Heart left ventricle (tissue), 16 donors: Measurements from ENCODE around the gene SKOR1. TPM values are rescaled to one million over a fixed set of nuclear protein-coding genes. Genes with fewer than 3 reads are reported as not detected.

Experiments used
- ATAC-seq, 4 donors: fragments of 200-7000 bp; cut with Tn5 transposase; one replicate each; pipeline ENCODE4 v1.9.1; 2020 to 2022; ENCODE audit warnings: moderate library complexity in 4 of 4, mild to moderate bottlenecking in 3 of 4, moderate number of reproducible peaks in 1 of 4
- DNase-seq, 5 donors: peaks; one replicate each; pipeline ENCODE4 v3.0.0-alpha.2; 2020
- H3K27ac ChIP-seq, 12 donors: fragments of 200-600 bp; sonication (generic) in 4 of 12; one replicate each; pipeline versions ENCODE4 v1.5.0 to v1.8.0; 2016 to 2022; ENCODE audit warnings: mild to moderate bottlenecking in 2 of 12
- H3K27me3 ChIP-seq, 9 donors: fragments of 200-600 bp; sonication (generic) in 2 of 9; one replicate each; pipeline versions ENCODE4 v1.5.1 to v1.8.0; 2016 to 2022; ENCODE audit warnings: mild to moderate bottlenecking in 3 of 9
- H3K36me3 ChIP-seq, 9 donors: fragments of 200-600 bp; sonication (generic) in 2 of 9; one replicate each; pipeline versions ENCODE4 v1.5.0 to v1.8.0; 2018 to 2022; ENCODE audit warnings: mild to moderate bottlenecking in 2 of 9
- H3K4me1 ChIP-seq, 12 donors: fragments of 200-600 bp; sonication (generic) in 4 of 12; one replicate each; pipeline versions ENCODE4 v1.5.0 to v1.8.0; 2016 to 2022; ENCODE audit warnings: mild to moderate bottlenecking in 3 of 12
- H3K4me3 ChIP-seq, 12 donors: fragments of 200-600 bp; sonication (generic) in 4 of 12; one replicate each; pipeline versions ENCODE4 v1.5.0 to v1.8.0; 2017 to 2022; ENCODE audit warnings: mild to moderate bottlenecking in 9 of 12, moderate library complexity in 4 of 12
- H3K9me3 ChIP-seq, 12 donors: fragments of 200-600 bp; sonication (generic) in 4 of 12; one replicate each; pipeline versions ENCODE4 v1.5.0 to v1.8.0; 2016 to 2022; ENCODE audit warnings: mild to moderate bottlenecking in 1 of 12
- POLR2A ChIP-seq, 2 donors: fragments of 450-650 bp; IDR thresholded peaks; one replicate each; pipeline ENCODE4 v1.6.1; 2017; ENCODE audit warnings: antibody characterized with exemption in 2 of 2, mild to moderate bottlenecking in 2 of 2, moderate library complexity in 2 of 2
- WGBS, 4 donors: extraction: QIAGEN DNeasy Blood & Tissue Kit in 2 of 4; methylation state at CpG; one replicate each; pipeline versions ENCODE4 v1.1.5 to v1.1.7; 2013 to 2018; 5-methylcytosine and 5-hydroxymethylcytosine counted together
- intact Hi-C, 10 donors: fragments of 100-400 bp; cut with DNase I; formaldehyde crosslinking; loops; one replicate each; pipeline versions ENCODE4 v1.11.1 to v1.14.2; 2022
- polyA plus RNA-seq, 2 donors: library from polyadenylated mRNA; stranded (reverse); fragments of 200-250 nt; gene quantifications; one replicate each; pipeline ENCODE4 v1.2.3, GENCODE V29; 2013
- total RNA-seq, 9 donors: library from RNA; depleted of rRNA in 2 of 9; stranded (reverse); fragments of >200 nt in 2 of 9; fragmentation: NEBNext Ultra II Directional in 3 of 9; extraction: Animal tissue kit (Norgen Biotek cat#: 25700) in 3 of 9; gene quantifications; one replicate each; pipeline versions ENCODE4 v1.1.0 to v1.2.4, GENCODE V29; 2016 to 2023
- TF ChIP-seq, protein P1 (sequence below), 12 donors: fragments of 200-600 bp; sonication (generic) in 4 of 12; IDR thresholded peaks; one replicate each; pipeline versions ENCODE4 v1.5.0 to v1.8.0; 2018 to 2022; ENCODE audit warnings: antibody characterized with exemption in 12 of 12, mild to moderate bottlenecking in 5 of 12
- donor health status: ischemic (EF 13 %, LVEDD 7.1; RV severe dilation, severe dysfunction).
- donor health status: healthy with polysubstance abuse.
- donor health status: DM: no; HTN: yes; CAD: no.
- donor health status: DM: no; HTN: no; CAD: no.
- donor health status: ischemic (EF 25% LVEDD 6.9; RV normal size, moderate dysfunction).
- donor health status: ischemic (EF 25% LVEDD 5.7; RV mildly dilated, moderate dysfunction).
- donor health status: healthy.
- donor health status: DM: yes; HTN: yes; CAD: no.
- donor health status: ischemic (EF 35%, LVEDD 5.7; RV mildly dilated, moderate dysfunction).
- donor health status: nonischemic (EF 11% LVEDD 7.7; RV severe dilation, severe dysfunction).
- donor health status: DM: yes; HTN: yes; CAD: no.
- donor health status: PGD.
- donor health status: ischemic (EF 29% LVEDD 5.4; RV normal size, mild dysfunction).
- donor health status: nonischemic (EF 23%, LVEDD 6.1; RV moderate dilation, normal function).

The SKOR1 gene
- total and polyA plus RNA-seq, 11 donors, result 0.07 to 0.27 (median 0.19) TPM; not detected in 2

DNA sequence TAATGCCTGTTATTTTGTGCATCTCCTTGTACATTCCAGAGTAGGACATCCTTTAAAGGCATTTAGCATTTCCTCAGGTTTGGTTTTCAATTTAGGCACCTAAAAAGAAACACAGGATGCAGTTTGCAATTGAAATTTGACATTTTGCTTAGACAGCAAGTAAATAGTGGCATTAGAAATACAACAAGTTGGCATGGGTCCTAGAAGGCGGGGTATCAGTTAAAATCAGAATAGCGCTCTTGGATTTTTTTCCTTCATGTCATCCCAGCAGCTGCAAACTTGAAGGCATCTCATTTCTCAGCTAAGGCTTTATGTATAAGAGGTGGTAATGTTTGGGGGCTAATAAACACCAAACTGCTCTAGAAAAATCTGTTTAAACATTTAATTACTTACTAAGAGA lies 47.5 kb upstream of the SKOR1 start:
- no peaks in the 10 kb centered on the region for H3K27me3 ChIP-seq
- ATAC-seq (no peak), DNase-seq (no peak)
- H3K9me3 ChIP-seq, result no peaks in the 10 kb centered on the region
- intact Hi-C loops, result no loop called here
- H3K4me1 ChIP-seq, result peaks cover 0 to 3% (median 0%) of the 10 kb centered on the region in 12 donors
- H3K36me3 ChIP-seq, result peaks cover 0 to 10% (median 0%) of the 10 kb centered on the region in 9 donors
- H3K27ac ChIP-seq, result no peak overlapping the region
- WGBS, 4 donors, result 62 to 88% (median 75%) methylated on average over 2 of the region's 2 CpGs
- H3K4me3 ChIP-seq, result no peak overlapping the region
- TF ChIP-seq, protein P1, sequence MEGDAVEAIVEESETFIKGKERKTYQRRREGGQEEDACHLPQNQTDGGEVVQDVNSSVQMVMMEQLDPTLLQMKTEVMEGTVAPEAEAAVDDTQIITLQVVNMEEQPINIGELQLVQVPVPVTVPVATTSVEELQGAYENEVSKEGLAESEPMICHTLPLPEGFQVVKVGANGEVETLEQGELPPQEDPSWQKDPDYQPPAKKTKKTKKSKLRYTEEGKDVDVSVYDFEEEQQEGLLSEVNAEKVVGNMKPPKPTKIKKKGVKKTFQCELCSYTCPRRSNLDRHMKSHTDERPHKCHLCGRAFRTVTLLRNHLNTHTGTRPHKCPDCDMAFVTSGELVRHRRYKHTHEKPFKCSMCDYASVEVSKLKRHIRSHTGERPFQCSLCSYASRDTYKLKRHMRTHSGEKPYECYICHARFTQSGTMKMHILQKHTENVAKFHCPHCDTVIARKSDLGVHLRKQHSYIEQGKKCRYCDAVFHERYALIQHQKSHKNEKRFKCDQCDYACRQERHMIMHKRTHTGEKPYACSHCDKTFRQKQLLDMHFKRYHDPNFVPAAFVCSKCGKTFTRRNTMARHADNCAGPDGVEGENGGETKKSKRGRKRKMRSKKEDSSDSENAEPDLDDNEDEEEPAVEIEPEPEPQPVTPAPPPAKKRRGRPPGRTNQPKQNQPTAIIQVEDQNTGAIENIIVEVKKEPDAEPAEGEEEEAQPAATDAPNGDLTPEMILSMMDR (IDR thresholded peaks at IDR 0.05), result no peak

DNA sequence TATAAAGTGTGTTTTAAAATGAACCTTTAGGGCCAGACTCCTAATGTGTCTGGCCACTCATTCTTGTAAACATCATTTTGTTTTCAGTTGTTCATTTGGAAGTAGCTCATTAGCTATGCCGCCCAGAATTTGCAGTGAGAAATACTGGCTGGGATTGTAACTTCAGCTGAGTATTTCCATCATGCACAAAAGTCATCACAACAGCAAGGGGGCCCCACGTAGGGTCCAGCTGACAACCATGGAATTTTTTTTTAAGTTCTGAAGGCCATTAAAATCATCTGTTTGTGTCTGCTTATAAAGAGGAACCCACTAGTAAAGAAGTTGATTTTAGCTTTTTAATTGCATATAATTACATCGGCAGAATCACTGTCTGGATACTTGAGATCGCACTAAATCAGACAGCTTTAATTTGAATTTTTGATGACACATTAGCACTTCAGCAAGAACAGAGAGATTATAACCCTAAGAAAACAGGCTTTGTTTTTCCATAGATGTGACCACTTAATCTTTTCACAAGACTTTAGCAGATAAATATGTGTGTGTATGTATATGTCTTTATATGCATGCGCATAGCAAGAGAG lies 46.3 kb upstream of the SKOR1 start:
- Histone ChIP-seq H3K4me1 (peaks cover 0 to 3% (median 0%) of the 10 kb centered on the region in 12 donors), H3K27ac (no peak overlapping the region), H3K27me3 (no peaks in the 10 kb centered on the region), H3K36me3 (peaks cover 0 to 13% (median 0%) of the 10 kb centered on the region in 9 donors), H3K4me3 (no peak overlapping the region), H3K9me3 (no peaks in the 10 kb centered on the region)
- ATAC-seq (no peak), DNase-seq (no peak)
- intact Hi-C loops, result no loop called here
- WGBS, 4 donors, result 86 to 96% (median 93%) methylated on average over 5 of the region's 5 CpGs
- TF ChIP-seq, protein P1 (IDR thresholded peaks at IDR 0.05), result no peak
- no peak for TF ChIP-seq POLR2A (IDR thresholded peaks at IDR 0.05)

DNA sequence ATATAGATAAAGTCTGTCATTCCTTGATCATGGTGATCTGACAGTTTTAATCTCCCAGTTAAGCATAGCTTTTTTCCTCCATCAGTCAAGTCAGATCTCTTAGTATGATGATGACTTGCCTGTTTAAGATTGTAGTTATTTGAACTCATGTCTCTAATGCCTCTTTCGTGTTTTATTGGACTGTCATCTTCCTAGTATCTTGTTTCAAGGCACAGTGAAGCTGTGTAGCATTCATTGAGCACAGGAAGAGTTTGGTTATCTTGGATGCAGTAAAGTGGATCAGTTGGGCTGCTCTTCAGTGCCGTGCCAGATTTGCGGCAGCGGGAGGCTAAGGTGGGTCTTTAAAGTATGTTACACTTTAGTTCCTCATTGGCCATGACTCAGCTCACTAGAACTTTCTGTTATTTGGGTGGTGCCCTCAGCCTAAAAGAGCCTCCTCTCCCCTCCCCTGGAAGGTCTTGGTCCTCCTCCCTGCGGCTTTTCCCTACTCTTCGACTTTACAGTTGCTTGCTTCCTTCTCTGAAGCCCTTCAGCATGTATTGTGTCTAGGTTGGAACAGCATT lies 45.7 kb upstream of the SKOR1 start:
- TF ChIP-seq, protein P1 (IDR thresholded peaks at IDR 0.05), result no peak
- no peak for TF ChIP-seq POLR2A (IDR thresholded peaks at IDR 0.05)
- Histone ChIP-seq H3K36me3 (peaks cover 0 to 17% (median 0%) of the 10 kb centered on the region in 9 donors), H3K4me3 (no peak overlapping the region), H3K4me1 (peaks cover 0 to 3% (median 0%) of the 10 kb centered on the region in 12 donors), H3K27me3 (no peaks in the 10 kb centered on the region), H3K9me3 (no peaks in the 10 kb centered on the region), H3K27ac (no peak overlapping the region)
- intact Hi-C loops, result loop anchor here in 1 of 10 donors (2.0 kb wide), 1 partner anchor 39 kb away; no protein-coding TSS in a partner anchor
- no peak for DNase-seq
- 79 to 89% (median 87%) methylated on average over 6 of the region's 6 CpGs for WGBS, 4 donors
- no peak for ATAC-seq

DNA sequence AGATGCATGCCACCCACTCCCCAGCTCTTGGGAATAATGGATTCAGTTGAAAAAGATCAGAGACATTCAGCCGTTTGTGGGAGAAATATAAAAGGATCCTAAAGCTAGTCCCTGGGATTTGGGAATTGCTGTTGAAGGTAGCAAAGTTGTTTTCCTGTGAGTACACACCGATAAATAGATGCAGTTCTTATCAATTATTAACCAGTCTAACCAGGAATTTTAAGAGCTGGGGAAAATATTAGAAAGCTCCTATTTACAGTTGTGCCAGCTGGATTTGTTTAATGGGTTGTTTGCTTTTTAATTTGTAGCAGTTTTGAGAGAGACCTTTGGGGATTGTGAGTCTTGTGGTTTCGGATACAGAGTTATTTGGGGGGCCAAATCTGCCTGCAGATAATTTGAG lies 44.2 kb upstream of the SKOR1 start:
- Histone ChIP-seq H3K4me3 (no peak overlapping the region), H3K9me3 (no peaks in the 10 kb centered on the region), H3K27ac (no peak overlapping the region), H3K27me3 (no peaks in the 10 kb centered on the region), H3K4me1 (peaks cover 0 to 3% (median 0%) of the 10 kb centered on the region in 12 donors), H3K36me3 (peaks cover 0 to 17% (median 0%) of the 10 kb centered on the region in 9 donors)
- DNase-seq (no peak), ATAC-seq (no peak)
- WGBS, 4 donors, result 88 to 94% (median 92%) methylated on average over 3 of the region's 3 CpGs
- TF ChIP-seq, protein P1 (IDR thresholded peaks at IDR 0.05), result no peak
- no peak for TF ChIP-seq POLR2A (IDR thresholded peaks at IDR 0.05)
- intact Hi-C loops, result loop anchor here in 1 of 10 donors (2.0 kb wide), 1 partner anchor 38 kb away; no protein-coding TSS in a partner anchor
